Endothelial cell of umbilical vein (primary cell): Measurements from ENCODE around the gene FUT3. TPM values are rescaled to one million over a fixed set of nuclear protein-coding genes. Genes with fewer than 3 reads are reported as not detected.
A peak's percentile ranks its signal among the peaks of the same experiment; 100 is the strongest.

ENCODE experiments used
- BruUV-seq: library from RNA; stranded (reverse); fragments of 400-500 nt; replicated peaks from 2 replicates; lab custom pipeline; 2021; lab: Mats Ljungman, UMichigan
- CTCF ChIA-PET: fragments of 300-600, 350-600 bp; sonication (Branson Sonifier 250); formaldehyde crosslinking; loops from one replicate; lab custom pipeline; 2021; ENCODE audit warnings: antibody characterized with exemption, inconsistent platforms; lab: Charles Lee
- POLR2A ChIA-PET: fragments of 300-600, 350-600 bp; sonication (Branson Sonifier 250); formaldehyde crosslinking; loops from one replicate; lab custom pipeline; 2021; ENCODE audit warnings: antibody characterized with exemption, inconsistent platforms; lab: Charles Lee
- DNase-seq: peaks from one replicate; pipeline ENCODE4 v3.0.0-alpha.2; 2011; ENCODE audit warnings: low read depth, low spot score
- FAIRE-seq: peaks from 2 replicates; lab custom pipeline; 2011; peaks lifted over from hg19 to GRCh38; lab: Jason Lieb, UNC
- H2AFZ ChIP-seq: 2 replicates; pipeline ENCODE4 v1.6.0; 2012; ENCODE audit warnings: low read depth, low read length, control low read depth, inconsistent platforms
- H3K27ac ChIP-seq: 2 replicates; pipeline ENCODE4 v1.5.1; 2011; ENCODE audit warnings: low read depth, mild to moderate bottlenecking, control low read depth, low read length, moderate library complexity; ENCODE audit not compliant: insufficient read depth
- H3K27me3 ChIP-seq, 2 experiments: 2 replicates each; pipeline versions ENCODE4 v1.6.0 to v1.6.1; 2011; ENCODE audit warnings: low read length in 2 of 2, mixed read lengths in 1 of 2; ENCODE audit not compliant: control insufficient read depth in 2 of 2, insufficient read depth in 2 of 2
- H3K36me3 ChIP-seq, 2 experiments: 2 replicates in 1 of 2; 3 replicates in 1 of 2; pipeline ENCODE4 v1.5.1; 2011; ENCODE audit warnings: low read length in 2 of 2, mild to moderate bottlenecking in 1 of 2, moderate library complexity in 1 of 2; ENCODE audit not compliant: control insufficient read depth in 2 of 2, insufficient read depth in 2 of 2; ENCODE audit errors: extremely low read depth in 1 of 2
- H3K4me1 ChIP-seq: 3 replicates; pipeline ENCODE4 v1.5.1; 2011; ENCODE audit warnings: mild to moderate bottlenecking, low read length; ENCODE audit not compliant: control insufficient read depth, insufficient read depth; ENCODE audit errors: extremely low read depth
- H3K4me2 ChIP-seq: 2 replicates; pipeline ENCODE4 v1.6.1; 2011; ENCODE audit warnings: low read length, control low read depth, mixed read lengths; ENCODE audit not compliant: insufficient read depth
- H3K4me3 ChIP-seq, 3 experiments: fragments of 200-600 bp in 1 of 3; sonication (generic), shearing (Covaris generic) in 1 of 3; replicated peaks in 1 of 3; 2 replicates each; pipeline ENCODE4 v1.5.1; 2011 to 2016; ENCODE audit warnings: control low read depth in 3 of 3, low read length in 3 of 3, mild to moderate bottlenecking in 2 of 3, inconsistent platforms in 1 of 3, low read depth in 1 of 3, moderate library complexity in 1 of 3; ENCODE audit not compliant: insufficient read depth in 1 of 3
- H3K79me2 ChIP-seq: 2 replicates; pipeline ENCODE4 v1.6.0; 2012; ENCODE audit warnings: low read length, inconsistent platforms; ENCODE audit not compliant: control insufficient read depth, insufficient read depth
- H3K9ac ChIP-seq: replicated peaks from 2 replicates; pipeline ENCODE3; 2011; ENCODE audit warnings: low read length, control low read depth; ENCODE audit not compliant: insufficient read depth; ENCODE audit errors: extremely low read depth
- H3K9me1 ChIP-seq: replicated peaks from 3 replicates; pipeline ENCODE4 v1.6.0; 2011; ENCODE audit warnings: mild to moderate bottlenecking, low read length; ENCODE audit not compliant: control insufficient read depth, insufficient read depth; ENCODE audit errors: extremely low read depth
- H3K9me3 ChIP-seq: replicated peaks from 2 replicates; pipeline ENCODE4 v1.5.1; 2012; ENCODE audit warnings: low read length, inconsistent platforms; ENCODE audit not compliant: control insufficient read depth, insufficient read depth
- H4K20me1 ChIP-seq: replicated peaks from 2 replicates; pipeline ENCODE3; 2011; ENCODE audit warnings: mild to moderate bottlenecking, low read length; ENCODE audit not compliant: control insufficient read depth, insufficient read depth; ENCODE audit errors: extremely low read depth
- EZH2 ChIP-seq: IDR thresholded peaks from 2 replicates; pipeline ENCODE4 v1.6.1; 2012; ENCODE audit warnings: borderline replicate concordance, low read depth, mild to moderate bottlenecking, moderate library complexity, low read length, inconsistent platforms; ENCODE audit not compliant: severe bottlenecking
- FOS ChIP-seq: IDR thresholded peaks from 2 replicates; pipeline ENCODE4 v1.6.1; 2011; ENCODE audit warnings: mild to moderate bottlenecking, low read length, moderate library complexity, borderline replicate concordance; ENCODE audit not compliant: insufficient read depth
- GATA2 ChIP-seq: IDR thresholded peaks from 2 replicates; pipeline ENCODE4 v1.7.0; 2011; ENCODE audit warnings: low read depth, mild to moderate bottlenecking, moderate library complexity, mixed read lengths, low read length; ENCODE audit not compliant: insufficient read length, insufficient read depth
- JUN ChIP-seq: IDR thresholded peaks from 2 replicates; pipeline ENCODE4 v1.6.1; 2011; ENCODE audit warnings: borderline replicate concordance, low read depth; ENCODE audit not compliant: insufficient read length, insufficient read depth
- POLR2A ChIP-seq: IDR thresholded peaks from 2 replicates; pipeline ENCODE4 v1.6.1; 2012; ENCODE audit warnings: low read depth, mild to moderate bottlenecking, control low read depth, low read length
- dilution Hi-C: fragments of 300-500 bp; cut with MboI; formaldehyde crosslinking; loops from one replicate; pipeline ENCODE4 v1.15.0; 2019; ENCODE audit warnings: low sequenced_read_pairs; ENCODE audit not compliant: extremely low pct_ligation_motif_present
- intact Hi-C: fragments of 100-400 bp; cut with micrococcal nuclease; formaldehyde crosslinking; loops from one replicate; pipeline ENCODE4 v1.10.0; 2022
- polyA plus RNA-seq, 4 experiments: library from polyadenylated mRNA; depleted of rRNA in 3 of 4; stranded (reverse) in 3 of 4; unstranded in 1 of 4; fragments of >200 nt; gene quantifications; 2 replicates each; pipeline versions ENCODE4 v1.2.1 to v1.2.3, GENCODE V29; 2011 to 2012; ENCODE audit warnings: missing spikeins in 1 of 4
- total RNA-seq: library from RNA; stranded (reverse); gene quantifications from 2 replicates; pipeline ENCODE4 v1.2.3, GENCODE V29; 2021
- TF ChIP-seq, protein P1 (sequence below), 2 donors: IDR thresholded peaks; 1 replicate in 1 of 2; 2 replicates in 1 of 2; pipeline ENCODE4 v1.5.1; 2011; ENCODE audit warnings: low read length in 2 of 2, mild to moderate bottlenecking in 2 of 2, moderate library complexity in 2 of 2, control low read depth in 1 of 2, inconsistent platforms in 1 of 2, low read depth in 1 of 2; ENCODE audit not compliant: insufficient read depth in 1 of 2; ENCODE audit errors: extremely low read depth in 1 of 2
- TF ChIP-seq, protein P2 (sequence below): IDR thresholded peaks from 2 replicates; pipeline ENCODE4 v1.6.1; 2011; ENCODE audit not compliant: insufficient read depth, insufficient read length

The FUT3 gene
- total and polyA plus RNA-seq, 2 donors (not counting 3 experiments of a cell fraction or from before 2014, with no cell fraction given): not detected

DNA sequence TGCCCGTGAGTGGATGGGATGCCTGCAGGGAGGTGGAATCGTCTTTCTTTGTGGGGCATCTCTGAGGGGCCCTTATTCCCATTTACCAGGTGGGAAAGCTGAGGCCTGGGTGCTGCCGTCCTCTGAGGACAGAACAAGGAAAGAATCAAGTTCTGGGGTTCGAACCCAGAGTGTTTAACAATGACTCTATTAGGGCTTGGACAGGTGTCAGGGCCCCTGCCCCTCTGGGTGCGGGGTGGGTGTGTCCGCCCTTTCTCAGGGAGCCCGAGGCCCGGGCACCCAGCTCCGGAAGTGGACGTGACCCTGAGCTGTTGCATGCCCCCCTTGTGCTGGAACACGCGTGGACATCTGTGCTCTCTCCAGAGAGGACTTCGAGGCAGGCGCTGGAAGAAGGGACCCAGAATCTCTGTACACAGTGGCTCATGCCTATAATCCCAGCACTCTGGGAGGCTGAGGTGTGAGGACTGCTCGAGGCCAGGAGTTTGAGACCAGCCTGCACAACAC lies 41.6 kb upstream of the FUT3 start:
- Histone ChIP-seq H3K4me3 (no peak overlapping the region), H4K20me1 (no peaks in the 10 kb centered on the region), H2AFZ (no peak overlapping the region), H3K9me3 (no peaks in the 10 kb centered on the region), H3K27me3 (no peaks in the 10 kb centered on the region), H3K9me1 (no peaks in the 10 kb centered on the region), H3K27ac (no peak overlapping the region), H3K4me2 (no peak overlapping the region), H3K4me1 (peaks cover 19% of the 10 kb centered on the region), H3K79me2 (no peaks in the 10 kb centered on the region), H3K36me3 (peaks cover 0 to 12% of the 10 kb centered on the region in 2 experiments), H3K9ac (no peak overlapping the region)
- FAIRE-seq: no peak
- dilution Hi-C loops: no loop called here
- ChIA-PET CTCF (interaction anchor here (1.0 to 5.0 kb wide), 4 partner anchors 65 to 129 kb away, joined by 7 to 76 read pairs (median 8); partner anchors contain the start of gene NRTN), POLR2A (no interaction called here)
- no peak for DNase-seq
- TF ChIP-seq GATA2: no peak
- no peak for TF ChIP-seq POLR2A
- no peak for TF ChIP-seq JUN
- no peak for TF ChIP-seq FOS
- TF ChIP-seq, protein P1, sequence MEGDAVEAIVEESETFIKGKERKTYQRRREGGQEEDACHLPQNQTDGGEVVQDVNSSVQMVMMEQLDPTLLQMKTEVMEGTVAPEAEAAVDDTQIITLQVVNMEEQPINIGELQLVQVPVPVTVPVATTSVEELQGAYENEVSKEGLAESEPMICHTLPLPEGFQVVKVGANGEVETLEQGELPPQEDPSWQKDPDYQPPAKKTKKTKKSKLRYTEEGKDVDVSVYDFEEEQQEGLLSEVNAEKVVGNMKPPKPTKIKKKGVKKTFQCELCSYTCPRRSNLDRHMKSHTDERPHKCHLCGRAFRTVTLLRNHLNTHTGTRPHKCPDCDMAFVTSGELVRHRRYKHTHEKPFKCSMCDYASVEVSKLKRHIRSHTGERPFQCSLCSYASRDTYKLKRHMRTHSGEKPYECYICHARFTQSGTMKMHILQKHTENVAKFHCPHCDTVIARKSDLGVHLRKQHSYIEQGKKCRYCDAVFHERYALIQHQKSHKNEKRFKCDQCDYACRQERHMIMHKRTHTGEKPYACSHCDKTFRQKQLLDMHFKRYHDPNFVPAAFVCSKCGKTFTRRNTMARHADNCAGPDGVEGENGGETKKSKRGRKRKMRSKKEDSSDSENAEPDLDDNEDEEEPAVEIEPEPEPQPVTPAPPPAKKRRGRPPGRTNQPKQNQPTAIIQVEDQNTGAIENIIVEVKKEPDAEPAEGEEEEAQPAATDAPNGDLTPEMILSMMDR (IDR thresholded peaks at IDR 0.05; ENCODE audit: extremely low read depth in 1 of 2, insufficient read depth in 1 of 2, low read depth in 1 of 2, low read length in 2 of 2): no peak
- TF ChIP-seq EZH2: no peak
- TF ChIP-seq, protein P2, sequence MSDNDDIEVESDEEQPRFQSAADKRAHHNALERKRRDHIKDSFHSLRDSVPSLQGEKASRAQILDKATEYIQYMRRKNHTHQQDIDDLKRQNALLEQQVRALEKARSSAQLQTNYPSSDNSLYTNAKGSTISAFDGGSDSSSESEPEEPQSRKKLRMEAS: no peak
- BruUV-seq: TSS peak; percentile 7
- intact Hi-C loops: loop anchor here (1.0 kb wide), 1 partner anchor 89 kb away; no protein-coding TSS in a partner anchor
